ENCODE results near the gene OPCML.

The OPCML gene

DNA sequence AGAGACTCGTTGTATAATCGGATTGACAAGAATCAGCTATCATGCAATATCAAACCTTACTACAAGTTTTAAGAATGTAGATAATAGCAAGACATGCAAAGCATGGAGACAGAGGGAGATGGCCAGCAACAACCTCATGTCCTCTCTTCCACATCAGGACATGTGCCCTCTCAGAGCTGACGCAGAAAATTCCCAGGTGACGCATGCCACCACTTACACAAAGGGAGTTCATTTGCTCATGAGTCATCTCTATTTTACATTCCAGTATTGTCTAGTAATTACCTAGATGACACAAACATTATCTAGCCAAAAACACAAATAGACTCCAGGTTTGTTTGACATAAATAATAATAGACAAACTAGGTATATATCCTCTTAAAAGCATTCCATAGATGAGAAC, 38.1 kb upstream of the OPCML start:
- no peak overlapping the region for H3K4me3 ChIP-seq (replicated peaks; ENCODE audit: low read depth, low read length)
- DNase-seq (ENCODE audit: low read depth) = no peak

GRCh38 chr11:133563505-133564025, 31.3 kb upstream of the OPCML start:
- no peak overlapping the region for H3K4me3 ChIP-seq (replicated peaks; ENCODE audit: low read depth, low read length)
- no peak for DNase-seq (ENCODE audit: low read depth)
- no peak for TF ChIP-seq CTCF (IDR thresholded peaks at IDR 0.05; ENCODE audit: low read length, missing control alignments)

More for the DNA sequence above, 38.1 kb upstream of the OPCML start:
- no peak for TF ChIP-seq CTCF (IDR thresholded peaks at IDR 0.05; ENCODE audit: low read length, missing control alignments)

- TF ChIP-seq CTCF (IDR thresholded peaks at IDR 0.05; ENCODE audit: low read length, missing control alignments) = no peak
- DNase-seq (ENCODE audit: low read depth) = no peak
- no peak overlapping the region for H3K4me3 ChIP-seq (replicated peaks; ENCODE audit: low read depth, low read length)
Observed at GRCh38 chr11:133560472-133560855, 28.2 kb upstream of the OPCML start.

GRCh38 chr11:133559833-133560471, 27.7 kb upstream of the OPCML start:
- no peak for DNase-seq (ENCODE audit: low read depth)
- H3K4me3 ChIP-seq (replicated peaks; ENCODE audit: low read depth, low read length) = no peak overlapping the region
- no peak for TF ChIP-seq CTCF (IDR thresholded peaks at IDR 0.05; ENCODE audit: low read length, missing control alignments)

DNA sequence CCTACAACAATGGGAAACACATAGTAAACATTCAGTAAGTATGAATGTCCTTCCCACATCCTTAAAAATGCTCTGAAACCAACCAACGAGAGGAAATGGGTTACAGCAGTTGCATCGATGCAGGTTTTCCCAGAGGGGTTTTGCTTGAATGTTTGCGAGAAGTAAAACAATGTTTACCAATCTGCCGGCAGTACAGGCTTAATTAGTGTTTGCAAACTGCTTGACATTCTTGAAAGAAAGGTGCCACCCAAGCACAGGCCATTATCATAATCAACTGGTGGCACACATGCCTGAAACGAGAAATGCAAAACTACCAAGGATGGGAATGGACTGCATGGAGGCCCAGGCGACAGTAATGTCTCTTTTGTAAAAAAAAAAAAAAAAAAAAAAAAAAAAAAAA, 27.1 kb upstream of the OPCML start:
- no peak overlapping the region for H3K4me3 ChIP-seq (replicated peaks; ENCODE audit: low read depth, low read length)
- no peak for DNase-seq (ENCODE audit: low read depth)
- no peak for TF ChIP-seq CTCF (IDR thresholded peaks at IDR 0.05; ENCODE audit: low read length, missing control alignments)

DNA sequence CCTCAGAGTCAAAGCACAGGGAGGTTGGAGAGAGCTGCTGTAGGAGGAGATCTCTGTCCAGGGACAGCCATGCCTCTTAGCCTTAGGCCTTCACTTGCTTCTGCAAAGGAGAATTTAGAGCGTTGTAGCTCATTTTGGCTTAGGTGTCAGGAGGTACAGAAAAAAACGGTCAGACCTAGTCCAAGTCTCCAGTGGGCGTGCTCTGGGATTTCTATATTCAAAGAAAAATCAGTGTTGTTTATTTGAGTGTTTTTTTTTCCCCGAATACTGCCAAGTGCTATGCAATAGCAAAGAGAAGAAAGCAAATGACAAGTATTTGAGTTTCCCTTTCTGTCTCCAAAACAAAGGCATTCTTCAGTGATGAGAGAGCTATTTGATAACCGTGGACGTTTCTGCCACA, 22.7 kb upstream of the OPCML start:
- H3K4me3 ChIP-seq (replicated peaks; ENCODE audit: low read depth, low read length) = no peak overlapping the region
- DNase-seq (ENCODE audit: low read depth) = no peak
- TF ChIP-seq CTCF (IDR thresholded peaks at IDR 0.05; ENCODE audit: low read length, missing control alignments) = no peak
